ENCODE results near the gene ADAMTS2.

ADAMTS2 gene

DNA sequence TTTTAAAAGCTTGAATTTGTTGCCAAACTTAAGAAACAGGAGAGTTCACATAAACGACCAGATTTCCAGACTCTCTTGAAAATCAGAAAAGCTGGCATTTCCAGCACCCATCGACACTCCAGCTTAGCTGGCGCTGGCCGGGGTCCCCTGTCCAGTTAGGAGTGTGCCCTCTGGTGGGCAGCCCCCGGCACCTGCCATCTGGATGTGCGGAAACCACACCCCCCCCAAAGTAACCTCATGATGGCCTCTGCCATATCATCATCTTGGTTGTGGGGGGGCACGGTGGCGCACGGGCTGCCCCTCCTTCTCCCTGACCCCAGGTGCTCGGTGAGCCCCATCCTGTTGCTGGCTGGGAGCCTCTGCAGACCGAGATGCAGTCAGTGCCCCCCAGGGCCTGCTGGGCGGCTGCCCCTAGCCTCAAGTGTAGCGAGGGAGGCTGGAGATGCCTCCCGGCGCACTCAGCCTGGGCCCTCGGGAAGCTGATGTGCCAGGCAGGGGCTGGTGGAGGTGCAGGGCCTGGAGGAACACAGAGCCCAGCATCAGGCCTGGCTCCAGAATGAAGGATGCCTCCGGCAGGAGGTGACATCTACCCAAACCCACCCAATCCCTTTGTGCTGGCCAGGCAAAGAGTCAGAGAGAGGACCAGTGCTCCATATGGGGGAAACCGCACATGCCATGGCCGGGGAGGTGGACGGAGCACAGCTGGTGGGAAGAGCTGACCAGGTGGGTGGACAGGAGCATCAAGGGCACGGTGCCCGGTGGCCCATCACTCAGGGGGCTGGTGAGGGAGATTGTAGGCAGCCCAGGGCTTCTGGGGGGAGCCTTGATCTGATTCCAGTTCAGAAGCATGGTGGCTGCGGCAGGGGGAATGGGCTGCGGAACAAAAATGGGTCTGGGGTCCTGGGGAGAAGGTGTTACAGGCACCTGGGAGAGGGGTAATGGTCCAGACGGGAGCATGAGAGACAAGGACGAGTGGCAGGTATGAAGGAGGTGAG, 70.6 kb downstream of the ADAMTS2 start:
- CTCF ChIA-PET: no interaction called here
- DNase-seq: no peak
- H3K9me3 ChIP-seq (ENCODE audit: control extremely low read depth in 1 of 5, control insufficient read depth in 4 of 5, insufficient read depth in 2 of 5, low read depth in 1 of 5, low read length in 4 of 5): no peaks in the 10 kb centered on the region

DNA sequence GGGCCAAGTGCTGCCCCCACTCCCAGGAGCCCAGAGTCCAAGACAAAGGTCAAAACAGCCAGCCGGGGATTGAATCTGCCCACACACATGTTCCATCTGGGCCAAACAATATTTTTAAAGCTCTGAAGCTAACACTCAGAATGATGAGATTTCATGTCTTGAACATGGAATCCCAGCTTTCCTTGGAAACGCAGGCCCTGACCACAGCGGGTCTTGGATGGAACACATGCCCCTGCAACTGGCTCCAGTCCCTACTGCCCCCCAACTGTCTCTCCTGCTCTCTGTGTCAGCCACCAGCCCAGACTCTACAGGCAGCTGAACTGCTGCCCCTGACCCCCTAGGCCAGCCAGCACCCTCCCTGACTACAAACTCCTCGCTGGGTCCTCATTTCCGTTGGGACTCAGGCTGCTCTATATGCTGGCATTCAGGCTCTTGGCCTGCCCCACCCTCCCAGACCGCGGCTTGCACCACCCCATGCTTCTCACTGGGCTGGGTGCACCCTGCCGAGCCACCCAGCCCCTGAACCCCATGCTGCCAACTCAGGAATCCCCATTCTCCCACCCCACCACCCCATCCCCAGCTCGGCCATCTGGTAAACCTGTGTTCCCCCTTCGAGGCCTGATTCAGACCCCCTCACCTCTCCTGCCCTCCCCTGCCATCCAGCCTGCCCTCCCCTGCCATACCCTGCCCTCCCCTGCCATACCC, 71.7 kb downstream of the ADAMTS2 start:
- Histone ChIP-seq H3K27ac (ENCODE audit: insufficient read depth in 1 of 2, low read depth in 1 of 2, low read length in 2 of 2, poor library complexity in 1 of 2, severe bottlenecking in 2 of 2) (no peak overlapping the region), H3K4me1 (ENCODE audit: control extremely low read depth in 1 of 4, control insufficient read depth in 4 of 4, insufficient read depth in 4 of 4, low read length in 3 of 4) (peaks cover 0 to 1% (median 0%) of the 10 kb centered on the region in 4 experiments), H3K9me3 (ENCODE audit: control extremely low read depth in 1 of 5, control insufficient read depth in 4 of 5, insufficient read depth in 2 of 5, low read depth in 1 of 5, low read length in 4 of 5) (no peaks in the 10 kb centered on the region), H3K27me3 (replicated peaks in 2 of 5; ENCODE audit: control insufficient read depth in 4 of 5, insufficient read depth in 5 of 5, low read length in 4 of 5) (no peaks in the 10 kb centered on the region), H3K4me3 (ENCODE audit: control insufficient read depth in 1 of 7, extremely low read depth in 1 of 7, insufficient read depth in 4 of 7, low read depth in 2 of 7, low read length in 6 of 7) (no peak overlapping the region), H3K36me3 (ENCODE audit: control insufficient read depth in 4 of 4, insufficient read depth in 4 of 4, low read length in 3 of 4) (no peaks in the 10 kb centered on the region)
- no peak for DNase-seq
- ChIA-PET POLR2A (no interaction called here), CTCF (no interaction called here)
- WGBS (ENCODE audit: insufficient coverage): 86% methylated on average over 9 of the region's 10 CpGs

More for the DNA sequence above, 70.6 kb downstream of the ADAMTS2 start:
- no peaks in the 10 kb centered on the region for H3K36me3 ChIP-seq (ENCODE audit: control insufficient read depth in 4 of 4, insufficient read depth in 4 of 4, low read length in 3 of 4)
- WGBS (ENCODE audit: insufficient coverage): 89% methylated on average over 25 of the region's 26 CpGs
- no peaks in the 10 kb centered on the region for H3K27me3 ChIP-seq (replicated peaks in 2 of 5; ENCODE audit: control insufficient read depth in 4 of 5, insufficient read depth in 5 of 5, low read length in 4 of 5)
- H3K4me1 ChIP-seq (ENCODE audit: control extremely low read depth in 1 of 4, control insufficient read depth in 4 of 4, insufficient read depth in 4 of 4, low read length in 3 of 4): peaks cover 0 to 2% (median 0%) of the 10 kb centered on the region in 4 experiments
- POLR2A ChIA-PET: no interaction called here
- no peak overlapping the region for H3K4me3 ChIP-seq (ENCODE audit: control insufficient read depth in 1 of 7, extremely low read depth in 1 of 7, insufficient read depth in 4 of 7, low read depth in 2 of 7, low read length in 6 of 7)
- no peak overlapping the region for H3K27ac ChIP-seq (ENCODE audit: insufficient read depth in 1 of 2, low read depth in 1 of 2, low read length in 2 of 2, poor library complexity in 1 of 2, severe bottlenecking in 2 of 2)

DNA sequence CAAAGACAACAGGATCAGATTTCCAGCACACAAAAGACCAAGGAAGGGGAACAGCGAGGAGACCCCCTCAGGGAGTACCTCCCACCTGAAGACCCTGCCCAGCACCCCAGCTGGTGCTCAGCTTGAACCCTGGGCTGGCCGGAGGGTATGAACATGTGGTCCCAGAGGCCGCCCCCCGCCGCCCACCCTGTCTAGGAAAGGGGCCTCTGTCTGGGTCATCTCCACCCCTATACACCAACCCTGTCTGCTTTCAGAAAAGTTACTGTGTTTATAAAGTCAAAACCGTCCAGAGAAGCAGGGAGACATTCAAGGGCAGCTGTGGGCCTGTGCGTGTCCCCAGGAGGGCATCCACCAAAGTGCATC, 72.2 kb downstream of the ADAMTS2 start:
- Histone ChIP-seq H3K36me3 (ENCODE audit: control insufficient read depth in 4 of 4, insufficient read depth in 4 of 4, low read length in 3 of 4) (no peaks in the 10 kb centered on the region), H3K4me1 (ENCODE audit: control extremely low read depth in 1 of 4, control insufficient read depth in 4 of 4, insufficient read depth in 4 of 4, low read length in 3 of 4) (no peaks in the 10 kb centered on the region), H3K27me3 (replicated peaks in 2 of 5; ENCODE audit: control insufficient read depth in 4 of 5, insufficient read depth in 5 of 5, low read length in 4 of 5) (no peaks in the 10 kb centered on the region), H3K4me3 (ENCODE audit: control insufficient read depth in 1 of 7, extremely low read depth in 1 of 7, insufficient read depth in 4 of 7, low read depth in 2 of 7, low read length in 6 of 7) (no peak overlapping the region), H3K9me3 (ENCODE audit: control extremely low read depth in 1 of 5, control insufficient read depth in 4 of 5, insufficient read depth in 2 of 5, low read depth in 1 of 5, low read length in 4 of 5) (no peaks in the 10 kb centered on the region), H3K27ac (ENCODE audit: insufficient read depth in 1 of 2, low read depth in 1 of 2, low read length in 2 of 2, poor library complexity in 1 of 2, severe bottlenecking in 2 of 2) (no peak overlapping the region)
- 88% methylated on average over 2 of the region's 7 CpGs for WGBS (ENCODE audit: insufficient coverage)
- CTCF ChIA-PET: no interaction called here
- DNase-seq: no peak
- POLR2A ChIA-PET: no interaction called here

DNA sequence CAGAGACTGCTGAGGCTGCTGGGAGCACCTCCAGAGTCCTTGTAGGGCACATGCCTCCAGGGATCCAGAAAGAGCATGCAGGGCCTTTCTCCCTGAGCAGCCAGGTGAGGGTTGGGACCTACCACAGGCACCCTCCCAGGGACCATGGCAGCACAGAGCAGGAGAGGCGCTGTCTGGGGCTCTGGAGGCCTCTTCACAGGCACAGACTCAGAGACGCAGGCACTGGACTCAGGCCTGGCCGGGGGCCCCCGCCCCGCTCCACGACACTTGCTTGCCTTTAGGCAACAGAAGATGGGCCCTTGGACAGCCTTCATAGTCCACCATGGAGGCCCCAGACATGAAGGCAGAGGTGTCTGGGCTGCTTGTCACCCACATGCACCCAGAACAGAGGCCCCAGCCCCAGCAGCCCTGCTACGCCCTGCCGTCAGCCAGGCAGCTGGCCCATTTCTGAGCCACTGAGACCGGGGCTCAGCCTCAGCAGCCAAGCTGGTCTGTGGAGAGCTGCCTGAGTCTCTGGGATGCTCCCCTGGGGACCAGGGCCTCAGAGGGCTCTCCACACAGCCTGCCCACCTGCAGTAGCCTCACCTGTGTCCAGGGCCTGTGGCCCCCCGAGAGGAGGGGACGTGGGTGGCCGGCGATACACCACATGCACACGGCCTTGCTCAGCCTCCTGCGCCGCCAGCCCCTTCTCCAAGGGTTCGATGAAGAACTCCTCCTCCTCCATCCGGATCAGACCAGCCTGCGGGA, 72.8 kb downstream of the ADAMTS2 start:
- H3K4me3 ChIP-seq (ENCODE audit: control insufficient read depth in 1 of 7, extremely low read depth in 1 of 7, insufficient read depth in 4 of 7, low read depth in 2 of 7, low read length in 6 of 7): no peak overlapping the region
- H3K27ac ChIP-seq (ENCODE audit: insufficient read depth in 1 of 2, low read depth in 1 of 2, low read length in 2 of 2, poor library complexity in 1 of 2, severe bottlenecking in 2 of 2): no peak overlapping the region
- POLR2A ChIA-PET: no interaction called here
- no peaks in the 10 kb centered on the region for H3K36me3 ChIP-seq (ENCODE audit: control insufficient read depth in 4 of 4, insufficient read depth in 4 of 4, low read length in 3 of 4)
- WGBS (ENCODE audit: insufficient coverage): 95% methylated on average over 18 of the region's 19 CpGs
- H3K27me3 ChIP-seq (replicated peaks in 2 of 5; ENCODE audit: control insufficient read depth in 4 of 5, insufficient read depth in 5 of 5, low read length in 4 of 5): peaks cover 0 to 2% (median 0%) of the 10 kb centered on the region in 5 experiments
- H3K4me1 ChIP-seq (ENCODE audit: control extremely low read depth in 1 of 4, control insufficient read depth in 4 of 4, insufficient read depth in 4 of 4, low read length in 3 of 4): no peaks in the 10 kb centered on the region
- CTCF ChIA-PET: no interaction called here
- no peak for DNase-seq
- no peaks in the 10 kb centered on the region for H3K9me3 ChIP-seq (ENCODE audit: control extremely low read depth in 1 of 5, control insufficient read depth in 4 of 5, insufficient read depth in 2 of 5, low read depth in 1 of 5, low read length in 4 of 5)

DNA sequence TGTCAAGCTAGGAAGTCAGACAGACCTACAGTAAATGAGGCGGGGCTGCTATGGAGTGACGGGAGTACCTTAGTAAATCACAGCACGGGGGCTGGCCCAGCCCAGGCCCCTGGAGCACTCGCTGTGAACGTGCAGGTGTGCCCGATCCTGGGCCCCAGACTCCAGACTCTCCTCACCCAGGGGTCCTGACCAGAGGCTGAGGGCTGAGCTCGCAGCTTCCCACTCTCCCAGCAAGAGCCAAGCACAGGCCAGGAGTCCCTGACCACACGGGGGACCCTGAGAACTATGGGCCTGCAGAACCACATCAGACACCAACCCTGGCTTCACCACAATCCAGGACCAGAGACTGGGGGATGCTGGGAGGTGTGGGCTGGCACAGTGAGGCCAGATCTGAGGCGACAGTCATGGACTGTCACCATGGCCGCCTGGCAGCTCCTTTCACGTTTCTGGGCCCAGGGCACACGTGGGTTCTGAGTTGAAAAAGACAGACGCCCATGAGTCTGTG, 73.4 kb downstream of the ADAMTS2 start:
- CTCF ChIA-PET: interaction anchor here (1.5 kb wide), 1 partner anchor 222 kb away, joined by 3 read pairs; no protein-coding TSS in a partner anchor
- POLR2A ChIA-PET: no interaction called here

DNA sequence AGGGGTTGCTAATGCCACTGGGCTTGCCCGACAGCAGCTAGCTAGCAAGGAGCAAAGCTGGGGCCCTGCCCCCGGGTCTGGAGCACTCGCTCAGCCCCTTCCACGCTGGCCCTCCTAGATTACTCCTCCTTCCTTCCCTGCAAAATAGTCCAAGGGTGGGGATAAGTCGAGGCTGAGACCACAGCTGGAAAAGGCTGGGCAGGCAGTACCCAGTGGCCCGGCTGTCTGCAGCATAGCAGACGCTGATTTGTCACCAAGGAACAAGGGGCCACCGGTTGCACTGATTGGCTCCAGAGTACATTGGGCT, 73.9 kb downstream of the ADAMTS2 start:
- Histone ChIP-seq H3K4me3 (ENCODE audit: control insufficient read depth in 1 of 7, extremely low read depth in 1 of 7, insufficient read depth in 4 of 7, low read depth in 2 of 7, low read length in 6 of 7) (no peak overlapping the region), H3K27me3 (replicated peaks in 2 of 5; ENCODE audit: control insufficient read depth in 4 of 5, insufficient read depth in 5 of 5, low read length in 4 of 5) (peaks cover 0 to 12% (median 3%) of the 10 kb centered on the region in 5 experiments), H3K36me3 (ENCODE audit: control insufficient read depth in 4 of 4, insufficient read depth in 4 of 4, low read length in 3 of 4) (no peaks in the 10 kb centered on the region), H3K9me3 (ENCODE audit: control extremely low read depth in 1 of 5, control insufficient read depth in 4 of 5, insufficient read depth in 2 of 5, low read depth in 1 of 5, low read length in 4 of 5) (no peaks in the 10 kb centered on the region), H3K4me1 (ENCODE audit: control extremely low read depth in 1 of 4, control insufficient read depth in 4 of 4, insufficient read depth in 4 of 4, low read length in 3 of 4) (no peaks in the 10 kb centered on the region), H3K27ac (ENCODE audit: insufficient read depth in 1 of 2, low read depth in 1 of 2, low read length in 2 of 2, poor library complexity in 1 of 2, severe bottlenecking in 2 of 2) (no peak overlapping the region)
- ChIA-PET POLR2A (no interaction called here), CTCF (interaction anchor here (1.5 kb wide), 1 partner anchor 222 kb away, joined by 3 read pairs; no protein-coding TSS in a partner anchor)
- no peak for DNase-seq
- 98% methylated on average over 8 of the region's 8 CpGs for WGBS (ENCODE audit: insufficient coverage)

More for the DNA sequence above, 73.4 kb downstream of the ADAMTS2 start:
- Histone ChIP-seq H3K4me3 (ENCODE audit: control insufficient read depth in 1 of 7, extremely low read depth in 1 of 7, insufficient read depth in 4 of 7, low read depth in 2 of 7, low read length in 6 of 7) (no peak overlapping the region), H3K9me3 (ENCODE audit: control extremely low read depth in 1 of 5, control insufficient read depth in 4 of 5, insufficient read depth in 2 of 5, low read depth in 1 of 5, low read length in 4 of 5) (no peaks in the 10 kb centered on the region), H3K4me1 (ENCODE audit: control extremely low read depth in 1 of 4, control insufficient read depth in 4 of 4, insufficient read depth in 4 of 4, low read length in 3 of 4) (no peaks in the 10 kb centered on the region), H3K27me3 (replicated peaks in 2 of 5; ENCODE audit: control insufficient read depth in 4 of 5, insufficient read depth in 5 of 5, low read length in 4 of 5) (peaks cover 0 to 7% (median 0%) of the 10 kb centered on the region in 5 experiments), H3K27ac (ENCODE audit: insufficient read depth in 1 of 2, low read depth in 1 of 2, low read length in 2 of 2, poor library complexity in 1 of 2, severe bottlenecking in 2 of 2) (no peak overlapping the region), H3K36me3 (ENCODE audit: control insufficient read depth in 4 of 4, insufficient read depth in 4 of 4, low read length in 3 of 4) (no peaks in the 10 kb centered on the region)
- 89% methylated on average over 10 of the region's 13 CpGs for WGBS (ENCODE audit: insufficient coverage)
- no peak for DNase-seq

Data from common myeloid progenitor, CD34-positive (primary cell).